D721Med (cell line): ENCODE results near the gene MCM3AP.

Experiments
- DNase-seq: peaks from one replicate; pipeline ENCODE4 v3.0.0; 2011; ENCODE audit warnings: low spot score; ENCODE audit not compliant: insufficient read length
- FAIRE-seq: peaks from 2 replicates; lab custom pipeline; 2011; peaks lifted over from hg19 to GRCh38; lab: Jason Lieb, UNC
- CTCF ChIP-seq: IDR thresholded peaks from 2 replicates; pipeline ENCODE4 v1.5.1; 2012; ENCODE audit warnings: mild to moderate bottlenecking, control low read depth; ENCODE audit not compliant: insufficient read depth; ENCODE audit errors: missing control alignments

Gene MCM3AP

DNA sequence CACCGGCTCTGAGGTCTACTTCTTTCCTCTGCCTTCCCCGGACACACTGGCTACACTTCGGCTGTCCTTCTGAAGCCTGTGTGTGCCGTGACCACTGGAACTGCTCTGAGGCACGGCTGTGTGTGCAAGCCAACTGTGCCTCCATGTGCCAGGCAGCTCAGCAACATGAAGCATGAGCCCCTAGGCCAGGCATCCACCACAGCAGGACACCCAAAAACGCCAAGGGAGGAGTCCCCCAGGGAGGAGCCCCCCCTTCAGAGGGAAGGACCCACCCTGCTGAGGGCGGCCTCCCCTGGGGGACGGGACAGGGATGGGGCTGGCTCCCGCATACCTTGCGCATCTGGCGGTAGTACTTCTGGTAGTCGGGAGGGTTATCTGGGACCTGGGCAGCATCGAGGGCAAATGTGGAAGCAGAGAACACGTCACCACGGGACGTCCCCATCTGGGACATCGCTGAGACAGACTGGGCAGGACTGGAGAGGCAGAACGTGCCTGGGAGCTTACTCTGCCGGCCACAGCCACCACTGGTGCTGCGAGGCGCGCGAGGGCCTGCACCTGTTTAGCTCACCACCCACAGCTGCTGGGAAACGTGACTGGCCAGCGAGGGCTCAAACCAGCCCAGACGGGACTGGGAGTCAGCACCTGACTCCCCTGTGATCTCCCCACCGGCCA is 77.4 kb downstream of the MCM3AP start:
- FAIRE-seq (no peak), DNase-seq (no peak)
- no peak for TF ChIP-seq CTCF

GRCh38 chr21:46207006-46207919 is 78.1 kb downstream of the MCM3AP start:
- no peak for TF ChIP-seq CTCF
- DNase-seq (no peak), FAIRE-seq (no peak)

DNA sequence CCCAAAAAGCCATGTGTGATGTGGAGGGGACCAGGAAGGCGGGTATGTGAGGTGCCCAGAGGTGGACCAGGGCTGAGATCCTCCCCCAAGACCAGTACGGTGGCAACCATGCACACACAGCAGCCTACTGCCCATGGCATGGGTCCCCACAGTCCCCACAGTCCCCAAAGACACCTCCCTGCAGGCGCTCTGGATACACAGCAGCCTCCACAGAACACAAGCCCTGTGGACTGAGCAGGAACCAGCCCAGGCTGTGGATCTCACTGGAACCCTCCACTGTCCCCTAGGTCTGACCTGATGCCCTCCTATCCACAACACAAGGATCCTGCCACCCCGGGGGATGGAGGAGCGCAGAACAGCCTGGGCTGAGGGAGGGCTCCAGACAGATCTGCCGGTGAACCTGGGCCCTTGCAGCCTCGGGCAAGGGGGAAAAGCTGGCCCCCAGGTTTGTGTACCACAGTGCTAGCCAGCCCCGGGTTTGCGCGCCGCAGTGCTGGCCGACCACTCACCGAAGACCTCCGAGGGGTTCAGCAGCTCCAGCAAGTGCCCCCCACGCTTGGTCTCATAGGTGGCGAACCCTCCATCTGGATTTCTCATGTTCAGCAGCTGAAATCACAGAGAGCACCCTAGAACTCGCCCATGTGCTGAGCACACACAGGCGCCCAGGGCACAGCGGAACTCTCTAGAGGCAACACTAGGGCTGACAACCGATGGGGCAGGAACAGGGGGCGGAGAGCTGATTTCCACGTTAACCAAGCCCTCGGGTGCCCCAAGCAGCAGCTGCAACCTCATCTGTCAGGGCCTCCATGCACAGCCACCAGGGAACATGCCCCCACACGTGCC is 79.0 kb downstream of the MCM3AP start:
- FAIRE-seq (no peak), DNase-seq (no peak)
- no peak for TF ChIP-seq CTCF

GRCh38 chr21:46205766-46206162 is 79.6 kb downstream of the MCM3AP start:
- no peak for FAIRE-seq
- no peak for TF ChIP-seq CTCF
- DNase-seq = no peak

DNA sequence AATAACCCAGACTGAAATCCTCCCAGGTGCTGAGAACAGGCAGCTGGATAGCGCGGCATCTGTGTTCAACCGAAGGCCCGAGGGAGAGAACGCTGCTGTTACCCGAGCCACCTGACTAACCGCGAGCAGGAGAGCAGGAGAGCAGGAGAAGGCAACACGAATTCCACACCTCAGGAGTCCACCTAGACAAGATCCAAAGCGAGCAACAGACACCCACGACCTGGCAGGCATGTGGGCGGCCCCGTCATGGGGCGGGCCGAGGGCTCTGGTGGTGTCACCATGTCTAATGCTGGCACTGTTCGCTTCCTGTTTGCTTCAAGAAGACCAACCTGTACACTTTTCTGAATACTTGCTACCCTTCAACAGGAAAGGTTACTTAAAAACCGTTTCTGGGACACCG is 80.2 kb downstream of the MCM3AP start:
- DNase-seq (no peak), FAIRE-seq (no peak)
- no peak for TF ChIP-seq CTCF

GRCh38 chr21:46203203-46203600 is 82.2 kb downstream of the MCM3AP start:
- no peak for TF ChIP-seq CTCF
- FAIRE-seq (no peak), DNase-seq (no peak)
